ACC112 (cell line): ENCODE results near the gene BSX.

ENCODE experiments used
- H2AFZ ChIP-seq: fragments of 200-600 bp; sonication (generic); one replicate; pipeline ENCODE4 v1.6.0; 2017; ENCODE audit warnings: antibody characterized with exemption, low read length; ENCODE audit not compliant: unreplicated experiment
- H3K27ac ChIP-seq: fragments of 200-600 bp; sonication (generic); 2 replicates; pipeline ENCODE4 v1.5.1; 2014; ENCODE audit warnings: low read depth, mild to moderate bottlenecking, antibody characterized with exemption, low read length, moderate library complexity
- H3K27me3 ChIP-seq: fragments of 200-600 bp; sonication (generic); 2 replicates; pipeline ENCODE4 v1.6.1; 2014; ENCODE audit warnings: mild to moderate bottlenecking, antibody characterized with exemption, low read length, moderate library complexity, mixed read lengths; ENCODE audit not compliant: insufficient read depth
- H3K36me3 ChIP-seq: fragments of 200-600 bp; sonication (generic); 2 replicates; pipeline ENCODE4 v1.6.1; 2016; ENCODE audit warnings: mild to moderate bottlenecking, antibody characterized with exemption, low read length, moderate library complexity, mixed read lengths; ENCODE audit not compliant: insufficient read depth
- H3K4me1 ChIP-seq: fragments of 200-600 bp; sonication (generic); one replicate; pipeline ENCODE4 v1.6.1; 2016; ENCODE audit warnings: low read length, mixed read lengths; ENCODE audit not compliant: insufficient read depth, unreplicated experiment, control insufficient read depth
- H3K4me3 ChIP-seq: fragments of 200-600 bp; sonication (generic); 2 replicates; pipeline ENCODE4 v1.5.1; 2014; ENCODE audit warnings: mild to moderate bottlenecking, low read depth, low read length
- H3K79me2 ChIP-seq: fragments of 200-600 bp; sonication (generic); one replicate; pipeline ENCODE4 v1.6.0; 2016; ENCODE audit warnings: low read length; ENCODE audit not compliant: control insufficient read depth, unreplicated experiment, insufficient read depth

The BSX gene

DNA sequence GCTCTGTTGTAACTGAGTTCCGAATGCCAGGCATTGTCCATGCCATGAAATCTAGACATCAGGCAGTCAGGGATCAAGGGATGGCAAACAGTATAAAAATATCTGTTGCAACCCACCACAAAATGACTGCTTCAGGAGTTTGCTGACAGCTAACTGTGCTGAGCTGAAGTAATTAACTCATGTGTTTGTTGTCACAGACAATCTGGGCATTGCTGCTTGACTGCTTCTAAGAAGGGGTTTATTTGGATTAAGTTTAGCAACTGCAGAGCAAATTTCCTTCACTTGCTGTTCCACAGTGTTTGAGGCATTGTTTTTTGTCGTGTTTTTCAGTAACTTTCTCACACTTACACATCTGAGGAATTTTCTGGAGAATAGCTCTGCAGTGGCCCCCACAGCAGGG, 30.4 kb downstream of the BSX start:
- Histone ChIP-seq H3K4me1 (no peaks in the 10 kb centered on the region), H3K79me2 (no peaks in the 10 kb centered on the region), H3K27me3 (no peaks in the 10 kb centered on the region), H2AFZ (no peak overlapping the region), H3K4me3 (no peak overlapping the region), H3K36me3 (no peaks in the 10 kb centered on the region), H3K27ac (no peak overlapping the region)

DNA sequence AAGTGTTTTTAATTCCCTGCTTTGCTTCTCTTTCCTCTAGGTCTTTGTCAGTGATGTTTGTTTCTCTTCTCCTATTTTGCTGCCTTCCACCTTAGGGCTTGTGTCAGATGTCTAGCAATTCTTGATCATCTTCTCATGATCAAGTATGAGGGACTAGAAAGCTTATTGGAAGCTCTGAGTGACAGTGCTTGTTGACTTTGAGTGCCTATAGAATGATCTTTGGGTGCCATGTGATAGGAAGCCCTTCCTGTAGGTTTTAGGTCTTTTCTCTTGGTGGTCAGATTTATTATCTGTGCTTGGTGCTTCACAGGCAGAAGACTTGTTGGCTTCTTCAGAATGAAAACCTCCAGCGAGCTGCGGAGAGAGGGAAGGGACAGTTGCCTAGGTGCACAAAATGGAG, 43.1 kb downstream of the BSX start:
- H3K36me3 ChIP-seq: no peaks in the 10 kb centered on the region
- no peaks in the 10 kb centered on the region for H3K27me3 ChIP-seq
- H2AFZ ChIP-seq: no peak overlapping the region
- H3K79me2 ChIP-seq: no peaks in the 10 kb centered on the region
- H3K4me3 ChIP-seq: no peak overlapping the region
- H3K4me1 ChIP-seq: no peaks in the 10 kb centered on the region
- no peak overlapping the region for H3K27ac ChIP-seq

GRCh38 chr11:122937983-122938382, 43.7 kb downstream of the BSX start:
- no peaks in the 10 kb centered on the region for H3K4me1 ChIP-seq
- H3K27ac ChIP-seq: no peak overlapping the region
- H2AFZ ChIP-seq: no peak overlapping the region
- H3K36me3 ChIP-seq: no peaks in the 10 kb centered on the region
- no peaks in the 10 kb centered on the region for H3K27me3 ChIP-seq
- H3K79me2 ChIP-seq: no peaks in the 10 kb centered on the region
- no peak overlapping the region for H3K4me3 ChIP-seq

DNA sequence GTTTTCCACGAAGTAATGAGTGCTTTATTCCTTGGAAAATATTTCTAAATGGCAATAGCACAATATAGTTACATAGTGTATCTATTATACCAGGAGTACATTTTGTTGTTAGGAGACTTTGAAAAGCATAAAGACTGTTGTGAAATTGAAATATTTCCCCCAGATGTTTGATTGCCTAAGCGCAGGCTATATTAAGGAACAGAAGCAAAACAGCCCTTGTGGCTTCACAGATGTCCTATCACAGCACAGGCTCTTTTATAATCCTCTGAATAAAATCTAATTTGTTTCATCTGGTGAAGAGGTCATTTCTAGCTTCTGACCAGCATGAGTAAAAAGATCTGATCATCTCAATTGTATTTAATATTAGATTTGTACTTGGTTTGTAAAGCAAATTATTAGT, 48.2 kb downstream of the BSX start:
- Histone ChIP-seq H3K4me3 (no peak overlapping the region), H3K27me3 (no peaks in the 10 kb centered on the region), H3K4me1 (no peaks in the 10 kb centered on the region), H3K36me3 (no peaks in the 10 kb centered on the region), H3K79me2 (no peaks in the 10 kb centered on the region), H3K27ac (no peak overlapping the region), H2AFZ (no peak overlapping the region)

DNA sequence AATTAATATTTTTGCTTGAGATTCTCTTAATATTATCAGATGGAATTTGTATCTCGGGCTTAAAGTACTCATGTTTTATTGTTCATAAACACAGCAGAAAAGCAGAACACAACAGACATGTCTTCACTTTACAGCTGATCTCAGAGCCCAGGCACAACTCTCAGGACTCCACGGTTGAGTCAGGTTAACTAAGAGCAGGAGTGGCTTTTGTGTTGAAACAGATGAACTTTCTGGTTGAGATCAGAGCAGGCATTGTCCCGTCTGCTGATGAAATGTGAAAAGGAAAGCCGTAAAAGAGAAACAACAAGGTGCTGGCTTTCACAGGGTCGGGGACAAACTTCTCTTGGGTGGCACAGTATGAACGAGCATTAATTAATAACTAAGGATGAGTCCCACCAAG, 50.1 kb downstream of the BSX start:
- no peaks in the 10 kb centered on the region for H3K36me3 ChIP-seq
- no peaks in the 10 kb centered on the region for H3K79me2 ChIP-seq
- H3K27me3 ChIP-seq: no peaks in the 10 kb centered on the region
- H2AFZ ChIP-seq: no peak overlapping the region
- H3K4me1 ChIP-seq: no peaks in the 10 kb centered on the region
- no peak overlapping the region for H3K4me3 ChIP-seq
- no peak overlapping the region for H3K27ac ChIP-seq
